Activated naive CD8-positive, alpha-beta T cell treated with anti-CD3 and anti-CD28 coated beads, Interleukin-2, amount 50 U/mL, for 16 hours (primary cell): Measurements from ENCODE around the gene ATAD2B.

Experiments
- DNase-seq: peaks from one replicate; pipeline ENCODE4 v3.0.0-alpha.2; 2020; ENCODE audit warnings: low read depth, low spot score

The ATAD2B gene

GRCh38 chr2:23703583-23704385 lies 223.1 kb downstream of the ATAD2B start:
- no peak for DNase-seq

DNA sequence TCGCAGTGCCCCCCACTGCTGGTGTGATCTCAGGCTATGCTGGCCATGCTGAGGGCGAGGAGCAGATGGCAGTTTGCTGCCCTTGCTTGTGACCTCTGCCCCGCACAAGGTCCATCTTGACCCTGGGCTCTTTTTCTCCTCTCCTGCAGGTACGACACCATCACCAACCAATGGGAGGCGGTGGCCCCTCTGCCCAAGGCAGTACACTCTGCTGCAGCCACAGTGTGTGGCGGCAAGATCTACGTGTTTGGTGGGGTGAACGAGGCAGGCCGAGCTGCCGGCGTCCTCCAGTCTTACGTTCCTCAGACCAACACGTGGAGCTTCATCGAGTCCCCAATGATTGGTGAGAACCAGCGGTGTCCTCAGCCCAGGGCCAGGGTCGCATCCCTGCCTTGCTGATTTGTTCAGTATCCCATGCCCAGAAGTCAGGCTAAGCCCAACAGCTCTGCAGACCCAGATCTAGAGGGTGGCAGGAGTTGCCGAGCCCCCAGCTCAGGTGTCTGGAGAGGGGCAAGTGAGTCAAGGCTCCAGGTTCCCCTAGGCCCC lies 223.8 kb downstream of the ATAD2B start:
- no peak for DNase-seq

DNA sequence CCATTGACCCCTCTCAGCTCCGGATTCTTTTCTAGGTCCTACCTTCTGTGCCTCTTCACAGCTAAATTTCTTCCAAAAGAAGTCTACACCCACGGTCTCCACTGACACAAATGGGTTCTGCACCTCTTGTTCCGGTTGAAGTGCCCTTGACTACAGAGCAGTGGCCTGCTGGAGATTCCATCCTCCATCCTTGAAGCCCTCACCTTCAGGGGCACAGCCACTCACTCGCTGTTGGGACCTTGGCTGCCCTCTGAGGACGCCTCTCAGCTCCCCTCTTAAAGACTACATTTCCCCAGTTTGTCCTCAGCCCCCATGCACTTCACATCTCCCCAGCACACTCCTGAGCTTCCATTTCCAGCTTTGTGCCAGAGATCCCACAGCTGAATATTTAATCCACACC lies 226.3 kb downstream of the ATAD2B start:
- DNase-seq: no peak

DNA sequence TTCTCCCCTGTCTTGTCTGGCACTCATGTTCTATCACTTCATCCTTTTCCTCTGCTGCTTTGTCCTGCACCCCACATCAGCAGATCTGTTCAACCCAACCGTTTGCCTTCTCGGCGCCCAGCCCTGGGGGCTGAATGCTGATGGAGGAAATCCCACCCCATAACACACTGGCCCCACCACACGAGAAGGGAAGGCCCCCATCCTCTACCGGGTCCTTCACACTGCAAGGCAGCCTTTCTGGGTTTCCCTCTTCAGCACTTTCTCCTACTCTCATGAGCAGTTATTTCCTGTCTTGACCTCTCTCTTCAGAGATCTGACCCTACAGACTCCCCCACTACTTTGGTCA lies 227.4 kb downstream of the ATAD2B start:
- no peak for DNase-seq

- no peak for DNase-seq
Measured at GRCh38 chr2:23698721-23699579, 228.0 kb downstream of the ATAD2B start.
